K562 (cell line): ENCODE data around the gene FGF9. TPM values are rescaled to one million over a fixed set of nuclear protein-coding genes. Genes with fewer than 3 reads are reported as not detected.
A peak's percentile ranks its signal among the peaks of the same experiment; 100 is the strongest.

ENCODE experiments used
- ATAC-seq: fragments of 200-7000 bp; cut with Tn5 transposase; 3 replicates; pipeline ENCODE4 v1.9.1; 2020; ENCODE audit warnings: moderate library complexity
- BruUV-seq: library from RNA; stranded (reverse); fragments of 400-500 nt; replicated peaks from 2 replicates; lab custom pipeline; 2021; lab: Mats Ljungman, UMichigan
- CTCF ChIA-PET: fragments of 300-600 bp; formaldehyde crosslinking; extraction: SDS; loops from one replicate; lab custom pipeline; 2021; ENCODE audit warnings: low intra/inter-chr PET ratio; lab: Yijun Ruan, JAX
- POLR2A ChIA-PET: fragments of 300-600, 350-650 bp; sonication (Branson Sonifier 250); formaldehyde crosslinking; extraction: SDS; loops from one replicate; lab custom pipeline; 2021; ENCODE audit warnings: antibody characterized with exemption, inconsistent platforms; lab: Yijun Ruan, JAX
- DNase-seq, 4 experiments: peaks; one replicate each; pipeline versions ENCODE4 v3.0.0 to v3.0.0-alpha.2; 2011 to 2018; ENCODE audit warnings: low spot score in 3 of 4, mixed read lengths in 3 of 4; ENCODE audit errors: extremely low read depth in 1 of 4
- FAIRE-seq: peaks from 2 replicates; lab custom pipeline; 2011; peaks lifted over from hg19 to GRCh38; lab: Jason Lieb, UNC
- H2AFZ ChIP-seq: 2 replicates; pipeline ENCODE4 v1.6.0; 2011; ENCODE audit warnings: low read depth, low read length, control low read depth, inconsistent platforms
- H3K27ac ChIP-seq: fragments of 200-600 bp; 3 replicates; pipeline ENCODE4 v1.8.0; 2011; ENCODE audit warnings: low read depth, mild to moderate bottlenecking, control low read depth, inconsistent platforms, low read length, moderate library complexity, mixed read lengths; ENCODE audit errors: extremely low read depth
- H3K27me3 ChIP-seq, 2 experiments: fragments of 300-600 bp in 1 of 2; 2 replicates in 1 of 2; 3 replicates in 1 of 2; pipeline versions ENCODE4 v1.6.0 to v1.8.0; 2011; ENCODE audit warnings: inconsistent platforms in 2 of 2, low read length in 2 of 2, mild to moderate bottlenecking in 1 of 2, mixed read lengths in 1 of 2, moderate library complexity in 1 of 2; ENCODE audit not compliant: control insufficient read depth in 2 of 2, insufficient read depth in 2 of 2
- H3K36me3 ChIP-seq: fragments of 300-600 bp; 3 replicates; pipeline ENCODE4 v1.8.0; 2011; ENCODE audit warnings: mild to moderate bottlenecking, low read length, inconsistent platforms; ENCODE audit not compliant: control insufficient read depth, insufficient read depth
- H3K4me1 ChIP-seq, 2 experiments: fragments of 200-600 bp in 1 of 2; replicated peaks in 1 of 2; 2 replicates in 1 of 2; 3 replicates in 1 of 2; pipeline versions ENCODE4 v1.5.1 to v1.8.0; 2011; ENCODE audit warnings: inconsistent platforms in 2 of 2, low read length in 2 of 2, mild to moderate bottlenecking in 1 of 2, mixed read lengths in 1 of 2, moderate library complexity in 1 of 2; ENCODE audit not compliant: control insufficient read depth in 2 of 2, insufficient read depth in 2 of 2
- H3K4me2 ChIP-seq: 2 replicates; pipeline ENCODE4 v1.6.1; 2011; ENCODE audit warnings: low read length, control low read depth, inconsistent platforms, mixed read lengths; ENCODE audit not compliant: insufficient read depth
- H3K4me3 ChIP-seq: fragments of 200-600 bp; sonication (generic), shearing (Covaris generic); 2 replicates; pipeline ENCODE4 v1.5.1; 2016; ENCODE audit warnings: control low read depth, inconsistent platforms
- H3K79me2 ChIP-seq: fragments of 200-600 bp; 3 replicates; pipeline ENCODE4 v1.8.0; 2011; ENCODE audit warnings: low read length, inconsistent platforms; ENCODE audit not compliant: control insufficient read depth, insufficient read depth
- H3K9ac ChIP-seq, 2 experiments: 2 replicates each; pipeline versions ENCODE4 v1.6.0 to v1.6.1; 2011; ENCODE audit warnings: low read depth in 2 of 2, low read length in 2 of 2, control low read depth in 1 of 2, inconsistent platforms in 1 of 2, mild to moderate bottlenecking in 1 of 2, mixed read lengths in 1 of 2; ENCODE audit not compliant: insufficient read depth in 1 of 2
- H3K9me1 ChIP-seq: one replicate; pipeline ENCODE4 v1.6.0; 2011; ENCODE audit warnings: inconsistent platforms, mild to moderate bottlenecking, low read length, moderate library complexity; ENCODE audit not compliant: control insufficient read depth, insufficient read depth
- H3K9me3 ChIP-seq: replicated peaks from 2 replicates; pipeline ENCODE4 v1.5.1; 2011; ENCODE audit warnings: low read depth, low read length, inconsistent platforms; ENCODE audit not compliant: control insufficient read depth, insufficient read depth
- H4K20me1 ChIP-seq: replicated peaks from 2 replicates; pipeline ENCODE4 v1.6.1; 2011; ENCODE audit warnings: low read length, inconsistent platforms, mixed read lengths; ENCODE audit not compliant: control insufficient read depth, insufficient read depth
- ARID2 ChIP-seq: fragments of 450-650 bp; IDR thresholded peaks from 2 replicates; pipeline ENCODE4 v1.6.1; 2017; ENCODE audit warnings: antibody characterized with exemption, mild to moderate bottlenecking
- HMG20B ChIP-seq: fragments of 250-450 bp; sonication (Bioruptor Pico); IDR thresholded peaks from 2 replicates; pipeline ENCODE4 v1.5.0; 2021; ENCODE audit warnings: mild to moderate bottlenecking
- ID3 ChIP-seq, 2 experiments: fragments of 250-450 bp in 1 of 2; fragments of 450-650 bp in 1 of 2; sonication (Bioruptor Pico) in 1 of 2; IDR thresholded peaks; 2 replicates each; pipeline versions ENCODE4 v1.6.1 to v1.8.0; 2016 to 2021; ENCODE audit warnings: mild to moderate bottlenecking in 2 of 2, moderate library complexity in 2 of 2, missing compliant biosample characterization in 1 of 2, missing genetic modification characterization in 1 of 2
- ZNF280B ChIP-seq: fragments of 250-450 bp; sonication (Bioruptor Pico); IDR thresholded peaks from 2 replicates; pipeline ENCODE4 v1.5.1; 2021; ENCODE audit warnings: mild to moderate bottlenecking
- ZNF766 ChIP-seq: fragments of 200-800 bp; sonication (Bioruptor generic); conservative IDR thresholded peaks from 2 replicates; pipeline ENCODE4 v1.6.1; 2016; ENCODE audit warnings: missing genetic modification characterization, missing compliant biosample characterization
- WGBS: fragments of 100-300 bp; shearing (Covaris generic); methylation state at CpG from one replicate; pipeline ENCODE4 v1.1.6; 2016; ENCODE audit warnings: low coverage, mixed read lengths; ENCODE audit not compliant: insufficient coverage; ENCODE audit errors: missing lambda C conversion rate; 5-methylcytosine and 5-hydroxymethylcytosine counted together
- in situ Hi-C: fragments of 300-500 bp; cut with MboI; formaldehyde crosslinking; loops from 4 replicates; pipeline ENCODE4 v1.15.0; 2018; ENCODE audit warnings: inconsistent platforms, mixed read lengths
- intact Hi-C: fragments of 100-400 bp; cut with micrococcal nuclease; formaldehyde crosslinking; loops from 2 replicates; pipeline ENCODE4 v1.14.2; 2022
- polyA plus RNA-seq, 8 experiments: library from polyadenylated mRNA; depleted of rRNA in 4 of 8; stranded (reverse) in 5 of 8; unstranded in 3 of 8; fragments of >200 nt; fragmentation: Nextera tagmentation in 2 of 8; fragmentation: Illumina TruSeq in 1 of 8; extraction: Ambion mirVana in 2 of 8; extraction: Trizol in 1 of 8; gene quantifications; 2 replicates each; pipeline versions ENCODE4 v1.2.1 to v1.2.3, GENCODE V29; 2011 to 2014; ENCODE audit warnings: inconsistent platforms in 1 of 8, missing spikeins in 1 of 8
- total RNA-seq, 7 experiments: library from RNA; depleted of rRNA in 6 of 7; stranded (reverse); fragments of >200 nt in 6 of 7; fragmentation: Illumina TruSeq in 2 of 7; extraction: Trizol in 2 of 7; gene quantifications; 2 replicates each; pipeline versions ENCODE4 v1.2.1 to v1.2.3, GENCODE V29; 2011 to 2021; ENCODE audit warnings: low replicate concordance in 1 of 7
- TF ChIP-seq, protein P1 (sequence below), 3 experiments: fragments of 200-800 bp in 1 of 3; sonication (Bioruptor generic) in 1 of 3; sonication (generic) in 1 of 3; formaldehyde crosslinking in 1 of 3; IDR thresholded peaks; 2 replicates each; pipeline versions ENCODE4 v1.6.1 to v1.8.0; 2016 to 2022; ENCODE audit warnings: mild to moderate bottlenecking in 2 of 3, missing compliant biosample characterization in 2 of 3, missing genetic modification characterization in 2 of 3, missing genetic modification reagents in 1 of 3

The FGF9 gene
- total and polyA plus RNA-seq, 9 of the 15 experiments (the other 6 are each of a cell fraction or from before 2014, with no cell fraction given) = not detected

GRCh38 chr13:21661097-21661909 lies 9.6 kb upstream of the FGF9 start:
- no peaks in the 10 kb centered on the region for H3K9me3 ChIP-seq
- no peak overlapping the region for H2AFZ ChIP-seq
- no peak for TF ChIP-seq ARID2
- TF ChIP-seq HMG20B (CRISPR knock-in tag) = no peak
- no peak for TF ChIP-seq ZNF280B
- TF ChIP-seq ZNF766 (CRISPR knock-in tag) = 0 out of 2 replicates have a peak, but pooled peaks have one; percentile 25
- TF ChIP-seq, protein P1, sequence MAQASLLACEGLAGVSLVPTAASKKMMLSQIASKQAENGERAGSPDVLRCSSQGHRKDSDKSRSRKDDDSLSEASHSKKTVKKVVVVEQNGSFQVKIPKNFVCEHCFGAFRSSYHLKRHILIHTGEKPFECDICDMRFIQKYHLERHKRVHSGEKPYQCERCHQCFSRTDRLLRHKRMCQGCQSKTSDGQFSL (CRISPR knock-in tag; IDR thresholded peaks at IDR 0.05) = no peak
- TF ChIP-seq, protein P1 (tag; IDR thresholded peaks at IDR 0.05) = no peak
- no peak for TF ChIP-seq ID3 (CRISPR knock-in tag; IDR thresholded peaks at IDR 0.05)
- TF ChIP-seq ID3 (tag; IDR thresholded peaks at IDR 0.05) = no peak
- no peak for FAIRE-seq
- H4K20me1 ChIP-seq = no peaks in the 10 kb centered on the region
- no TSS peak for BruUV-seq
- no peak overlapping the region for H3K4me3 ChIP-seq
- no peak overlapping the region for H3K4me2 ChIP-seq
- POLR2A ChIA-PET = no interaction called here
- intact Hi-C loops (no loop called here), in situ Hi-C loops (no loop called here)
- no peaks in the 10 kb centered on the region for H3K36me3 ChIP-seq
- H3K4me1 ChIP-seq = no peaks in the 10 kb centered on the region
- no peak for ATAC-seq
- no peak overlapping the region for H3K9ac ChIP-seq
- no peak overlapping the region for H3K27ac ChIP-seq
- H3K79me2 ChIP-seq = no peaks in the 10 kb centered on the region
- H3K27me3 ChIP-seq = no peaks in the 10 kb centered on the region; a peak in 1 of 5 replicates
- CTCF ChIA-PET = no interaction called here
- H3K9me1 ChIP-seq = no peaks in the 10 kb centered on the region
- DNase-seq = no peak
- 0% methylated on average over 2 of the region's 2 CpGs for WGBS
